GM18505 (cell line): ENCODE measurements around the gene LRP5.
"Not testable (repeated sequence)": the region's sequence is repeated elsewhere in the genome, so short reads cannot be mapped to it uniquely, and the experiment has no call there.

Source experiments
- ATAC-seq: cut with Tn5 transposase; IDR thresholded peaks from one replicate; pipeline ENCODE4 v1.9.1; 2021; ENCODE audit not compliant: unreplicated experiment
- POLR2A ChIP-seq: IDR thresholded peaks from 4 replicates; pipeline ENCODE4 v1.6.1; 2011; ENCODE audit warnings: borderline replicate concordance; ENCODE audit not compliant: insufficient read depth, insufficient read length; ENCODE audit errors: extremely low read depth

The LRP5 gene

DNA sequence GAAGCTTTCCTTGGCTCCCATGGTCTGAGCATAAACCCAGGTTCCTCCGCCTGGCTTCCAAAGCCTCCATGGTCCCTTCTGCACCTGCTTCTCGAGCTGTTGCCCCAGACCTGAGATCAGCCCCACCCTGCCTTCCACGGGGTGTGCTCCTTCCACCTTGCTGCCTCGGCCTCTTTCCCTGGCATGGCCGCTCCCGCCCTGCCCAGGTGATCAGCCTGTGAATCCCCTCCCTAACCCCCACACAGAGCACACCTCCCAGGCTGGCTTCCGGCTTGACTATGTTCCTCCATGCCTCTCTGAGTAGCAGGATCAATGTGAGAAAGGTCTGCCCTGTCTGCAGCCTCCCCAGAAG is 145.5 kb downstream of the LRP5 start:
- TF ChIP-seq POLR2A, result no peak
- ATAC-seq, result no peak

DNA sequence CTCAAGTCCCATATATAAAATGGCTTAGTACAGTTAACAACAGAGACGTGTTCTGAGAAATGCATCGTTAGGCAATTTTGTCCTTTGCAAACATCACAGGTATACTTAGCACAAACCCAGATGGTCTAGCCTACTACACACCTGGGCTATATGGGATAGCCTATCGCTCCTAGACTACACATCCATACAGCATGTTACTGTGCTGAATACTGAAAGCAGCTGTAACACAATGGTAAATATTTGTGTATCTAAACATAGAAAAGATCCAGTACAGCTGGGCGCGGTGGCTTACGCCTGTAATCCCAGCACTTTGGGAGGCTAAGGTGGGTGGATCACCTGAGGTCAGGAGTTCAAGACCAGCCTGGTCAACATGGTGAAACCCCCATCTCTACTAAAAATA is 145.9 kb downstream of the LRP5 start:
- not testable (repeated sequence) for ATAC-seq

DNA sequence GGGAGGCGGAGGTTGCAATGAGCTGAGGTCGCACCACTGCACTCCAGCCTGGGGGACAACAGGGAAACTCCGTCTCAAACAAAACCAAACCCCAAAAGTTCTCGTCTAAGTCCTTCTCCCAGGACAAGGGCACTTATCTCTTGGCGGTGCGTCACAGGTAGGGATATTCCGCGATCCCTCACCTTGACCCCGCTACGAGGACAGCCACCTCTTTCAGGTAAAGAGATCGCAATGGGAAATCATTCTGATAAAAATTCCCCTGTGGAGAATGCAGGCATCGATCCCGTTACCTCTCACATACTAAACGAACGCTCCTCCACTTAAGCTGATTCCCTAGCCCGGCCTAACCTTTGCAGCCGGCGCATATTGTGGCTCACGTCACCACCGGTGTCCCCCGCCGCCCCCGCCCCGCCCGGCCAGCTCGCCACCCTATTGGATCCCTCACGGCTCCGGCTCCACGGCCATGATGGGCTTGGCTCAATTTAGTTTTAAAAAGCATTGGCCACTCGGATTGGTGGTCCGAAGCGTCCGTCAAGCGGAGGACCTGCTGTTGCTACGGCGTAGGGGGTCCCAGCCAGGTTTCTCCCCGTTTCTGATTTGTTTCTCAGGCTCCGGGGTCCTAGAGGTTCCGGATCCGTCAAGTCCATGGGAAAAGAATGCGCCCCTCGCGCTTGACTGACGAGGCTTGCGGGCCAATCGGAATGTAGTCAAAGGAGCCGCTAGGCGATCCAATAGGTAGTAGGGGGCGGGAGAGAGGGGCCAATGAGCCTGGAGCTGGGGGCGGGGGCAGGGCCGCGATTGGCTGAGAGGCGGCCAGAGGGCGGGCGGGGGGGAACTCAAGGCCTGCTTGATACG is 147.7 kb downstream of the LRP5 start:
- ATAC-seq, result peak; percentile 76
- TF ChIP-seq POLR2A, result peak; percentile 59

DNA sequence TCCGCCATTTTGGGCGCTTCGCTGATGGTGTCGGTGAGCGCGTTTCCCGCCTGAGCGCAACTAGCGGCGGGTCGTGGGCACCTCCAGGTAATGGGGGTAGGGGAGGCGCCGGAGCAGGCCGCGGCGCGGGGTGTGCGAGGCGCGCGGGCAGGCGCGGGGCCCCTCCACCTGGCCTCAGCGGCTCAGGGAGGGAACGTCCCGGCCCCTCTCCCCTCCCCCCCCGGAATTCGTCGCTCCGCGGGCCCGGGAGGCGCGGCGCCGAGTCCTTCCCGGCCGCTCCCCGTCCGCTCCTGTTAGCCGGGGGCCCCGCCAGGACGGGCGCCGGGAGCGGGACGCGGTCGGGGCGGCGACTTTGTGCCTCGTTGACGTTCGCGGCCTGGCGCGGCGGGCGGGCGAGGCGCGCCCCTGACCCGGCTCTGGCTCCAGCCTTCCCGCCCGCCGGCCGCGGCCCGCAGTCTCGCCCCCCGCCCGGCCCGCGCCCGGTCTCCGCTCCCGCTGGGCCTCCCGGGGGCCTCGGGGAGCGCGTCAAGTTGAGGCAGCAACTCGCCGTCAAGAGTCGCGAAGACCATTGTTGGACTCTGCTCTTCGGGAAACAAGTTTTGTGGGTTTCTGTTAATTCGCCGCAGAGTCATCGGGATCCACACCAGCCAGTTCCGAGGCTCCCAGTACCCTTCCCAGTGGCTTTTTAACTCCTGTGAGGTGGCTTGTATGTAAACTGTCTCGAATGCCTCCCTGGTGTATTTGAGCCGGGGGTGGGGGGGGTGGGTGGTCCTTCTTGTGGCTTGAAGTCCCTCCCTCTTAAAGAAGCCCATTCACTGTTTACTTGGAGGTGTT is 148.6 kb downstream of the LRP5 start, which contains the start of gene PPP6R3:
Gene PPP6R3, plus strand, starts transcription at position 12 of the 834 bp plus-strand sequence. CDS start 76,913 bp downstream, outside the sequence.
- TF ChIP-seq POLR2A, result peak; percentile 72
- ATAC-seq, result peak; percentile 34

DNA sequence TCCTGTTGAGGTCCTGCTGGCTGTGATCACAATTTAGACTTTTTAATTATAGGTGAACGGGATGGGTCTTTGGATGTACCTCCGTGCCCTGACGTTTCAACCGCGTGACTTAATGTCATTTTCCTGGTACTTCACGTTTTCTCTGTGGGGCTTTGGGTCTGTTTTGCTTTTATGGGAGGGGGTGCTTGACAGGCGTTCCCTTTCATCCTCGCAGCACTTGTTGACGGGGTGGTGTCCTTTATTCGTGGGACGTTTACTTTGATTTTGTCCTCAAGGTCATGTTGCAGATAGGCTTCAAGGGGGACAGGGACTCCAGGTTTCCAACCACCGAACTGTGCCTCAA is 149.2 kb downstream of the LRP5 start:
- no peak for TF ChIP-seq POLR2A
- ATAC-seq, result no peak

DNA sequence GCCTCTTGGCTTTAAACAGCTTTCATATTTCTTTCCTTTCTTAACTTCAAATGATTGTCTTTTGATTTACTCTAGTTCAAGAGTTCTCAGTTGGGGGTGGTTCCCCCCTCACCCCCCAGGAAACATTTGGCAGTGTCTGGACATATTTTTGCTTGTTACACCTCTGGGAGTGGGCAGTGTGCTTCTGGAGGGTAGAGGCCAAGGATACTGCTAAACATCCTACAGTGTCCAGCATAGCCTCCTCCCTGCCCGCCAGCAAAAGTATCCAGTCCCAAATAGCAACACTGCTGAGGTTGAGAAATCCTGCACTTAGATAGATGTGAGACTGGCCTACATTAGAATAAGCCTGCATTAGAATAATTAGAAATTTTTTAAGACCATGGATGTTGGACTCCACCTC is 151.3 kb downstream of the LRP5 start:
- TF ChIP-seq POLR2A, result no peak
- ATAC-seq, result no peak

DNA sequence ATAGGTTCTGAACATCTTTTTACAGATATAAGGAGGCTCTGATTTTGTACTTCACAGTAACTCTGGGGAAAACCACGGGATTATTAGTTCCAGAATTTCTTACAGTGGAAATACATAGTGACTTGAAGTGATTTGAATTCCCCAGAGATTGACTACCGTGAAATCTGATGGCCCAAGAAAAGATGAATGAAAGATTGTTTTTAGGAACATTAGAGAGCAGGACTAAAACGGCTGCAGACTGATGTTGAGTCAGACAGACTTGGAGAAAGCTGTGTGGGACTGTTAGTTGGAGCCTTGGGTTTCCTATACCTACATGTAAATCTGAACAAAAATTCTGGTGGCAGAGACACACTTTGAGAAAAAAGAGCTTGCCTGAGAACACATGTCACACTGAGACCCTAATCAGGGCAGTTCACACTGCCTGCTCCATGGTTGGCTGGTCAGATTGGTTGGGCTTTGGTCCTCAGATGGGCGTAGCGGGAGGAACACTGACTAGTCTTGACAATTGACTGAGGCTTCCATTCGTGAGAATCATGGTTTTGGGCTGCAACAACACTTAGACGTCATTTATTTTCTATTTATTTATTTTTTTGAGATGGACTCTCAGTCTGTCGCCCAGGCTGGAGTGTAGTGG is 154.9 kb downstream of the LRP5 start:
- no peak for ATAC-seq
- no peak for TF ChIP-seq POLR2A

DNA sequence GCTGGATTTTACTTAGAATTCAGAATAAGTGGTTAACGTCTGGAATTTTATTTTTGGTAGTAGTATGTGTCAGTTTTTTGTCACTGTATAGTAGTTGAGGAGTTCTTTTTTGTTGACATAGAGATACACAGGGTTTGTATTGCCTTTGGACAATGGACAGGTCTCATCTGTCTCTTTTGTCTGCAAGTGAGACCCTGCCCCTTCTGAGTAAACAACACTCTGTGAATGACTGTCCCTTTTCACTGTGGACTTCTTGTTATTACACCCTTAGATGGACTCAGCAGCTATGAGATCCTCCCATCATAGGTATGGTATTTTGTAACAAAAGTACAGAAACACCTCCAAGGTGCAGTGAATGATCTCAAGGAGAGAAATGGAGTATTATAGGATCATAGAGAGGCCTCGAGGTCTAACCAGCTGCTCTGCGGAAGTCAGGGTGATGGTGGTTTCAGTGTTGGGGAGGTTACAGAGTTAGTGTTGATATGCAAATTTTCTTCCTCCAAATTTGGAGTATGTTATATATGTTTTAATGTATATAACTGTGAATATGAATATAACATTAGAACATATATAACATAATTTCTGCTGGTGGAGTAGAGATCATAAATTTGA is 155.9 kb downstream of the LRP5 start:
- ATAC-seq, result no peak
- TF ChIP-seq POLR2A, result no peak

DNA sequence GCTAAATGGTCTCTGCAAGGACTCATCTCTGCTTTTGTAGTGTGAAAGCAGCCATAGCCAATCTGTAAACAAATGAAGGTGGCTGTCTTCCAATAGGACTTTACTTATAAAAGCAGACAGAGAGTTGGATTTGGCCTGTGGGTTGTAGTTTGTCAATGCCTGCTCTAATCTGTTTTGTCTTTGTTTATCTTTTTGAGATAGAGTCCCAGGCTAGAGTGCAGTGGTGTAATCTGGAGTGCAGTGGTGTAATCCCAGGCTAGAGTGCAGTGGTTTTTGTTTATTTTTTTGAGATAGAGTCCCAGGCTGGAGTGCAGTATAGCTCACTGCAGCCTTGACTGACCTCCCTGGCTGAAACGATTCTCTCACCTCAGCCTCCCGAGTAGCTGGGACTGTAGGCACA is 156.7 kb downstream of the LRP5 start:
- no peak for TF ChIP-seq POLR2A

DNA sequence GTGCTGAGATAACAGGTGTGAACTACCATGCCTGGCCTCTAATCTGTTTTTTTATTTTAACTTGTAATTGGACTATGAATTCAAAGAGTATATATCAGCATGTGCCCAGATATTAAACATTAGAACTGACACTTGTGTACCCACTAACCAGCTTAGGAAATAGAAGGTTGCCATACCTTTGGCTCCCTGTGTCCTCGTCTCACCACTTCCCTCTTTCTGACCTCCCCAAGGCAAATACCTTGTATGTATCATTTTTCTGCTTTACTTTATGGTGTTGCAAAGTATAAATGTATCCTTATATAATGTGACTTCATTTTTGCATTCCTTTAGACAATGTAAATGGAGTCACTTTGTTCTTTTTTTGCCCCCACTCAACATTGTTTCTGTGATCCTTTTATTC is 157.3 kb downstream of the LRP5 start:
- no peak for TF ChIP-seq POLR2A
- no peak for ATAC-seq

More for the DNA sequence above, 156.7 kb downstream of the LRP5 start:
- no peak for ATAC-seq

DNA sequence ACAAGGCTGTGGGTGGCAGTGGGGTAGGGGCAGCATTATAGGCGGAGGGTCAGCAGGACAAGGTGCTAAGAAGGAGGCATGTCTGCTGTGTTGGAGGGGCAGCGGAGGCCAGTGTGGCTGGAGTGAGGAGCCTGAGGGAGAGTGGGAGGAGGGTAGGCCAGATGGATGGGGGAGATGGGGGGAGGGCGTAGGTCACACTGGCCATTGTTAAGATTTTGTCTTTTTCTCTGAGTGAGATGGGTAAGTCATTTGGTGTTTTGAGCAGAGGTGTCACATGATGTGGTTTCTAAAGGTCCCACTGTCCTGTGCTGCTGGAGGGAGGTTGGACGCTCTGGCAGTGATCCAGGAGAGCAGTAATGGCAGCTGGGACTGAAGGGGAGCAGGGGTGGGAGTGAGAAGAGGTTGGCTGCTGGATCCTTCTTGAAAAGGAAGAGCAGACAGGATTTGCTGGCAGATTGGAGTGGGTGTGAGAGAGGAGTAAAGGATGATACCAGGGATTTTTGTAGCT is 158.0 kb downstream of the LRP5 start:
- ATAC-seq, result no peak
- TF ChIP-seq POLR2A, result no peak

DNA sequence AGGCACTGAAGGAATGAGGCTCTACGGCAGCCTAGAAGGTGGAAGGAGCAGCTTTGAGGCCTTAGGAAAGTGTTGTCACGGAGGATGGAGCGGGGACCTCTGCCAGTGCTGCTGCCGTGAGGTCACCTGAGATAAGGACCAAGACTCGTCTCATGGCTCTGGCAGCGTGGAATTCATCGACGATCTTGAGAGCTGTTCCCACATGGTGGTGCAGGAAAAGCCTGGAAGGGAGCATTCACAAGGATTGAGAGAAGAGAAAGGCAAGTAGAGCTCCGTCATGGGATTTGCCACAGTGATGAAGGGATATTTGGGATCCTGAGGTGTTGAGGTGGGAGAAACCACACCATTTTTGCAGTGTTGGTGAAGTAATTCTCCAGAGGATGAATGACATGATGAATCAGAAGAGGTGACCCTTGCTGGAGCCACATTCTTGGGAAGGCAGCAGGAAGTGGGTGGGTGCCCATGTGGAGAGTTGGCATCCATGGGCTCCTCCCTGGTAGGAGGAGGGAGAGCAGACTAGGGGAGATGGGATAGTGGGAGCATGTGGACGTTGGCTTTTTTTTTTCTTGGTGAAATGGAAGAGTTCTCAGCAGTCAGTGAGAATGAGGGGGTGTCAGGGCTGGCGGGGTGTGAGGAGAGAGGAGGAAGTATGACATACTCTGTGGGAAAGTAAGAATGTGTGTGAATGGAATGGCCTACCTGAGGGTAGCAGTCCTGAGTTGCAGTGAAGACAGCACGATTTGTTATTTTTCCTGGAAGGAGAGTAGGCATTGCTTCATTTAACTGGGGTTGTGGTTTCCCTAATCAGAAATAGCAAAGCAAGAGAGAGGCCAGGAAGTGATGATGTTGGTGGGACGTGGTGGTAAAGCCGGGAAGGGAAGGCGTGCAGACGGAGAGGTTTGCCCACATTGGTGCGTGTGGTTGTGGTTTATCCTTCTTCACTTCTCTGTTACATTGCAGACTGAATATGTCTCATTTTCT is 159.3 kb downstream of the LRP5 start:
- no peak for TF ChIP-seq POLR2A
- ATAC-seq, result no peak

DNA sequence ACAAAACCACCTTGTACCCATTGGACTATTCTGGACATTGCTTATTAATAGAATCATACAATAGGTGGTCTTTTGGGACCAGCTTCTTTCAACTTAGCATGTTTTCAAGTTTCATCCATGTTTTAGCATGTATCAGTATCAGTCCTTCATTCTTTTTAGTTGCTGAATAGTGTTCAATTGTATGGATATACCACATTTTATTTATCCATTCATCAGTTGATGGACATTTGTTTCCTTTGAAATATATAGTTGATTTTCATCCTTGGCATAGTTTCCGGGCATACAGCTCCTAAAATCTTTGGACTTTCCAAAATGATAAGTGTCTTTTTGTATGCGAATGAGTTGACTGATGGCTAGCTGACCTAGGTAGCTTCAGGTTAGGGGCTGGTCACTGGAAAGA is 160.4 kb downstream of the LRP5 start:
- no peak for TF ChIP-seq POLR2A
- no peak for ATAC-seq

DNA sequence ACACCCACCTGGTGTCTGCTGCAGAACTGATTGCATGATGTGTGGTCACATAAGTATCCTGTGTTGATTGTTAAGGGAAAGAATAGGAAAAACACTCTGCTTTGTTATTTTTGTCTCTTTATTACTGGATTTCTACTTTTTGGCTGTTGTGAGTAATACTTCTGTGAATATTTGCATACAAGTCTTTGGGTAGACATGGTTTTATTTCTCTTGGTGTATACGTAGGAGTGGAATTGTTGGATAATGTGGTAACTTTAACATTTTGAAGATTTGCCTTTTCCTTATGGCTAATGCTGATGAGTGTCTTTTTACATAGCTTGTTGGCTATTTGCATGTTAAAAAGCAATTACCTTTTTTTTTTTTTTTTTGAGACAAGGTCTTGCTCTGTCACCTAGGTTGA is 161.3 kb downstream of the LRP5 start:
- no peak for TF ChIP-seq POLR2A
- no peak for ATAC-seq

DNA sequence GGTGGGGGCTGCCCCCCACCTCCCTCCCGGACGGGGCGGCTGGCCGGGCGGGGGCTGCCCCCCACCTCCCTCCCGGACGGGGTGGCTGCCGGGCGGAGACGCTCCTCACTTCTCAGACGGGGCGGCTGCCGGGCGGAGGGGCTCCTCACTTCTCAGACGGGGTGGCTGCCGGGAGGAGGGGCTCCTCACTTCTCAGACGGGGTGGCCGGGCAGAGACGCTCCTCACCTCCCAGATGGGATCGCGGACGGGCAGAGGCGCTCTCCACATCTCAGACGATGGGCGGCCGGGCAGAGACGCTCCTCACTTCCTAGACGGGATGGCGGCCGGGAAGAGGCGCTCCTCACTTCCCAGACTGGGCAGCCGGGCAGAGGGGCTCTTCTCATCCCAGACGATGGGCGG is 163.2 kb downstream of the LRP5 start:
- ATAC-seq, result not testable (repeated sequence)
